Measurements from ENCODE around the gene PLD5. TPM values are rescaled to one million over a fixed set of nuclear protein-coding genes. Genes with fewer than 3 reads are reported as not detected.

The PLD5 gene
- total and polyA plus RNA-seq, 11 donors: 0.05 to 0.96 (median 0.21) TPM; not detected in 2

- H3K4me3 ChIP-seq: no peak overlapping the region
- no peaks in the 10 kb centered on the region for H3K4me1 ChIP-seq
- H3K27me3 ChIP-seq: peaks cover 0 to 10% (median 0%) of the 10 kb centered on the region in 9 donors
- no peaks in the 10 kb centered on the region for H3K9me3 ChIP-seq
- TF ChIP-seq POLR2A (IDR thresholded peaks at IDR 0.05) (no peak), CTCF (IDR thresholded peaks at IDR 0.05) (no peak)
- ATAC-seq (no peak), DNase-seq (no peak)
- H3K27ac ChIP-seq: no peak overlapping the region
- no peaks in the 10 kb centered on the region for H3K36me3 ChIP-seq
- 59 to 89% (median 67%) methylated on average over 1 of the region's 1 CpG for WGBS, 4 donors
- intact Hi-C loops (cut with DNase I): no loop called here
Measured at GRCh38 chr1:242534753-242535152, 10.3 kb upstream of the PLD5 start.

GRCh38 chr1:242530761-242531160 lies 6.3 kb upstream of the PLD5 start:
- no peaks in the 10 kb centered on the region for H3K9me3 ChIP-seq
- no peak overlapping the region for H3K27ac ChIP-seq
- no peak for ATAC-seq
- TF ChIP-seq CTCF (IDR thresholded peaks at IDR 0.05) (no peak), POLR2A (IDR thresholded peaks at IDR 0.05) (no peak)
- 39 to 44% (median 43%) methylated on average over 1 of the region's 1 CpG for WGBS, 4 donors
- no peaks in the 10 kb centered on the region for H3K36me3 ChIP-seq
- H3K4me1 ChIP-seq: peaks cover 0 to under 1% (median 0%) of the 10 kb centered on the region in 12 donors
- DNase-seq: no peak
- peaks cover 0 to 28% (median 11%) of the 10 kb centered on the region in 9 donors for H3K27me3 ChIP-seq
- H3K4me3 ChIP-seq: no peak overlapping the region
- intact Hi-C loops (cut with DNase I): no loop called here

- H3K27ac ChIP-seq: no peak overlapping the region
- no peak for DNase-seq
- no peaks in the 10 kb centered on the region for H3K36me3 ChIP-seq
- intact Hi-C loops (cut with DNase I): no loop called here
- H3K4me1 ChIP-seq: peaks cover 0 to 24% (median 3%) of the 10 kb centered on the region in 12 donors
- no peak overlapping the region for H3K4me3 ChIP-seq
- 66 to 78% (median 75%) methylated on average over 2 of the region's 2 CpGs for WGBS, 4 donors
- ATAC-seq: no peak
- H3K27me3 ChIP-seq: peaks cover 6 to 65% (median 35%) of the 10 kb centered on the region in 9 donors
- H3K9me3 ChIP-seq: no peaks in the 10 kb centered on the region
- TF ChIP-seq POLR2A (IDR thresholded peaks at IDR 0.05) (no peak), CTCF (IDR thresholded peaks at IDR 0.05) (no peak)
Measured at GRCh38 chr1:242525769-242526168, 1.3 kb upstream of the PLD5 start.

GRCh38 chr1:242525360-242525722 lies 844 bp upstream of the PLD5 start:
- TF ChIP-seq CTCF (IDR thresholded peaks at IDR 0.05) (no peak), POLR2A (IDR thresholded peaks at IDR 0.05) (no peak)
- H3K4me1 ChIP-seq: peaks cover 0 to 24% (median 3%) of the 10 kb centered on the region in 12 donors
- H3K9me3 ChIP-seq: no peaks in the 10 kb centered on the region
- 5 to 9% (median 6%) methylated on average over 10 of the region's 10 CpGs for WGBS, 4 donors
- no peak for ATAC-seq
- no peaks in the 10 kb centered on the region for H3K36me3 ChIP-seq
- peak overlapping the region in 10 of 12 donors; percentile 24 to 60 (median 46) for H3K4me3 ChIP-seq
- intact Hi-C loops (cut with DNase I): no loop called here
- DNase-seq: no peak
- H3K27ac ChIP-seq: no peak overlapping the region
- H3K27me3 ChIP-seq: peaks cover 6 to 63% (median 35%) of the 10 kb centered on the region in 9 donors
